HG03175 (cell line): ENCODE data around the gene BNIP2.
"Not testable (repeated sequence)": the region's sequence is repeated elsewhere in the genome, so short reads cannot be mapped to it uniquely, and the experiment has no call there.

Experiments
- ATAC-seq: cut with Tn5 transposase; IDR thresholded peaks from one replicate; pipeline ENCODE4 v1.9.1; 2021; ENCODE audit warnings: mild to moderate bottlenecking, moderate library complexity; ENCODE audit not compliant: unreplicated experiment

Gene BNIP2

GRCh38 chr15:59642351-59642750 is 46.8 kb downstream of the BNIP2 start:
- ATAC-seq: no peak

- ATAC-seq: not testable (repeated sequence)
Measured at GRCh38 chr15:59637507-59637906, 51.6 kb downstream of the BNIP2 start.

- ATAC-seq: no peak
Measured at GRCh38 chr15:59636184-59636583, 52.9 kb downstream of the BNIP2 start.

DNA sequence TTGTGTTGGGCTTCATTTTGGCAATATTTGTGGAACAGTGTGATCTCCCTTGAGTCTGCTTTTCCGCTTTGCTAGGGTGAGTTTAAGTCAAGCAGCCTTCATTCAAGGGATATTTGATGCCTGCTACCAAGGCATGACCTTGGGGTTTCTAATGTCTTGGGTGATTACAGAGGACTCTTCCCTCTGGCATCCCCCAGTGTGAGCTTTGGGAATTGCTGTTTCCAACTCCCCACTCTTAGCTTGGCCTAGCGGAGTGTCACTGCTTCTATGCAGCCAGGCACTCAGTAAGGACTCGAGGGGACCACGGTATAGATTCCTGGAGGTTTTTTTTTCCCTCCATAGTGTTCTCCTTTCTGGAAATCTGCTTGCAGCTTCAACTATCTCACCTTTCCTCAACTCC is 56.4 kb downstream of the BNIP2 start:
- ATAC-seq: no peak

DNA sequence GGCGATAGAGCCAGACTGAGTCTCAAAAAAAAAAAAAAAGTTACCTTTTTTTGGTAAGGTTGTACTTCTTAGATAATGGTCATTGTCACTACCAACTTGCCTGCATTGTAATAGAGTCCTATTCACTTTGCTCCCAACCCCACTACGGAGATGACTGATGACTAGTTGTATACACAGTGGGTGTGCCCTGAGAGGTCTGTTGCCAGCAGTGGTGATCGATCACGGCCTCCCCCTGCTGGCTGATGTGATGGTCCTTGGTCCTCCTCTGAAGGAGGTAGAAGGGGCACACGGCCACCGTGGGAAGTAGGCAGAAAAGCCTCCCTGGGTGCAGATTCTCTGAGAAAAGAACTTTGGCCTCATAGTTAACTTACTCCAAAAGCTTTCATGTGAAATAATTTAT is 66.8 kb downstream of the BNIP2 start:
- ATAC-seq: peak; percentile 46

DNA sequence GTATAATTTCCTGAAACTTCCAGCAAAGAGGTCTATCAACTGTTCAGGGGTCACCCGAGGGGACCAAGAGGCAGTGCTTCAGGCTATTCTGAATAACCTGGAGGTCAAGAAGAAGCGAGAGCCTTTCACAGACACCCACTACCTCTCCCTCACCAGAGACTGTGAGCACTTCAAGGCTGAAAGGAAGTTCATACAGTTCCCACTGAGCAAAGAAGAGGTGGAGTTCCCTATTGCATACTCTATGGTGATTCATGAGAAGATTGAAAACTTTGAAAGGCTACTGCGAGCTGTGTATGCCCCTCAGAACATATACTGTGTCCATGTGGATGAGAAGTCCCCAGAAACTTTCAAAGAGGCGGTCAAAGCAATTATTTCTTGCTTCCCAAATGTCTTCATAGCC is 70.7 kb downstream of the BNIP2 start:
- ATAC-seq: no peak

GRCh38 chr15:59616379-59616778 is 72.7 kb downstream of the BNIP2 start:
- no peak for ATAC-seq

- ATAC-seq: no peak
Measured at GRCh38 chr15:59615661-59616060, 73.5 kb downstream of the BNIP2 start.

DNA sequence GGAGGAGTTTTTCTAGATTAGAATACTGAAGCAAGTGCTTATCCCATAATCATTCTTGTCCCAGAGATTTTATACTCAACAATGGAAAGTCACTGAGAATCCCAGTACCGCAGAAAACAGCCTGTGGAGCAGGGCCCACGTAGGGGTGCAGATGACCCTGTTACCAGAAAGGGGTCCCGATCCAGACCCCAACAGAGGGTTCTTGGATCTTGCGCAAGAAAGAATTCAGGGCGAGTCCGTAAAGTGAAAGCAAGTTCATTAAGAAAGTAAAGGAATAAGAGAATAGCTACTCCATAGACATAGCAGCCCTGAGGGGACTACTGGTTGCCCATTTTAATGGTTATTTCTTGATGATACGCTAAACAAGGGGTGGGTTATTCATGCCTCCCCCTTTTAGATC is 75.0 kb downstream of the BNIP2 start:
- ATAC-seq: no peak

DNA sequence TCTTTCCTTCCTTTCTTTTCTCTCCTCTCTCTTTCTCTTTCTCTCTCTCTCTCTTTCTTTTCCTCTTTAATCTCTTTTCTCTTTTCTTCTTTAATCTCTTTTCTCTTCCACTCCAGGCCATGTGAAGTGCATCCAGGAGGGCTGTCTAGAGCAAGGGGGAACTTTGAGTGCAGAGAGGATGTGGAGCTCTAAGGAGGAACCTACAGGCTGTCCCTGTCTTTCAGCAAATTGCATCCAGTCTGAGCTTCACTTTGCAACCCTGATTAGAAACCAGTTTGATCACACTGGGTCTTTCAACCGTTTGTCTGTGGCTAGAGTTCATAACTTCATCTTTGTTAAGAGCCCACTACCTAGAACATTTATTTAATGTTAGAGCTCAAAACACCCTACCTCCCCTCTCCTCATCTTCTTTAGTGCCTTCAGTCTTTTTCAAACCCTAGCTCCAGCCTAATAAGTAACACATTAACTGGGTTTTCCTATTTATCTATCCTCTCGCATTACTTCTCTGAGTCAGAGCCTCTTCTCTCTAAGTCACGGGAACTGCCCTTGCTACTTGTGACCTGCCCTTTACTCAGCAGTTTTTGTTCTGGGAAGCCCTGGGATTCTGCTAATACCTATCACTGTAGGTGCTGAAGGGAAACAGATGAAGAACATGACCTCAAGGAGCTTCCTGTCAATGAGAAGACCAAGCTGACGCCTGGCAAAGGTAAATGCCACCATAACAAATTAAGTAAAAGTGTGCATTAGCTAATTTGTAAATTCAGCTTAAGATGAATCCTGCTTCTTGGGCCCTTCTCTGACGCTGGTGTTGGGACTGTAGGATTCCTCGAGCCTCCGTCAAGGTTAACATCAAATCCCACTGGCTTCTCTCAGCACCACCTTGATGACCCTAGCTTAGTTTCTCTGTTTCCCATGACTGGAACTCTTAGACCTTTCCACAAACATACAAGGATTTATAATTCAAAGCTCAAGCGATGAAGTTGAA is 77.6 kb downstream of the BNIP2 start, which contains the start of gene GCNT3:
Gene GCNT3 (plus strand): TSS at position 508 of the 985 bp plus-strand sequence. CDS start 6,456 bp downstream, outside the sequence.
- no peak for ATAC-seq

- ATAC-seq: no peak
Measured at GRCh38 chr15:59609730-59610712, 79.1 kb downstream of the BNIP2 start.
